ENCODE results near the gene PLEKHA7.

DNA sequence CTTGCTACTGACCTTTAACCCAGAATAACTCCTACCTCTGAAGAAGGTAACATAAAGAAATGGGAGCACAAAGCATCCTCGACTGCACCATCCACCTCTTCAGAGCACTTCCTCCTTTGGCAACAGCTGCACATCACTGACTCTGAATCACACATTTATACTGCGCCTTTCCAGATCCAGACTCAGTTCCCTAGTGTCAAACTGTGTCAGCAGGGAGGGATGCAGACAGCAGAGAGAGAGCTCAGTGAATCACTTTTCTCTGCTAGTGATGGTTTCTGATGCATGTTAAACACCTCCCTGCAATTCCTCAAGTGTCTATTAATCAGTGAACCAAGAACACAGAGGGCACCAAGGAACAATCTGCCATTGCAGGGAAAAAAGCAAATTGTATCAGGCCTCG is 118.9 kb downstream of the PLEKHA7 start:
- TF ChIP-seq ZFP3 (CRISPR knock-in tag; IDR thresholded peaks at IDR 0.05) (no peak), BACH2 (CRISPR knock-in tag; IDR thresholded peaks at IDR 0.05; ENCODE audit: borderline replicate concordance) (no peak), ZFP30 (CRISPR knock-in tag; IDR thresholded peaks at IDR 0.05) (no peak), ZNF565 (CRISPR knock-in tag; conservative IDR thresholded peaks at IDR 0.05; ENCODE audit: low read depth) (no peak), OSR1 (CRISPR knock-in tag; IDR thresholded peaks at IDR 0.05) (no peak), TCF4 (CRISPR knock-in tag; IDR thresholded peaks at IDR 0.05; ENCODE audit: borderline replicate concordance) (no peak), ZNF8 (CRISPR knock-in tag; IDR thresholded peaks at IDR 0.05) (no peak), PPARA (CRISPR knock-in tag; IDR thresholded peaks at IDR 0.05; ENCODE audit: borderline replicate concordance) (no peak)

Measured in SK-N-SH treated with all-trans-retinoic acid at 6 μM for 48 hours (cell line).